GM18517 (cell line): Measurements from ENCODE around the gene RAB4A.

Source experiments
- ATAC-seq: cut with Tn5 transposase; IDR thresholded peaks from one replicate; pipeline ENCODE4 v1.9.1; 2021; ENCODE audit warnings: mild to moderate bottlenecking, moderate library complexity; ENCODE audit not compliant: unreplicated experiment

Gene RAB4A

GRCh38 chr1:229328598-229329362 is 57.9 kb downstream of the RAB4A start:
- no peak for ATAC-seq

GRCh38 chr1:229334269-229334668 is 63.4 kb downstream of the RAB4A start:
- no peak for ATAC-seq

- ATAC-seq, result no peak
Observed at GRCh38 chr1:229334716-229335115, 63.8 kb downstream of the RAB4A start.

GRCh38 chr1:229336345-229336744 is 65.4 kb downstream of the RAB4A start:
- ATAC-seq, result no peak

- ATAC-seq, result no peak
Observed at GRCh38 chr1:229339086-229339485, 68.2 kb downstream of the RAB4A start.

- ATAC-seq, result no peak
Observed at GRCh38 chr1:229339520-229339919, 68.6 kb downstream of the RAB4A start.

- ATAC-seq, result no peak
Observed at GRCh38 chr1:229340496-229340895, 69.6 kb downstream of the RAB4A start.

- ATAC-seq, result peak; percentile 57
Observed at GRCh38 chr1:229341774-229342655, 71.1 kb downstream of the RAB4A start.

GRCh38 chr1:229342656-229343569 is 72.0 kb downstream of the RAB4A start, which contains the start of gene CCSAP:
CCSAP (minus strand) TSS chr1:229343047; CDS start chr1:229342465, 582 bp downstream.
- peak; percentile 43 for ATAC-seq

- ATAC-seq, result no peak
Observed at GRCh38 chr1:229344139-229344538, 73.2 kb downstream of the RAB4A start.

GRCh38 chr1:229344937-229345684 is 74.2 kb downstream of the RAB4A start:
- ATAC-seq, result no peak

- no peak for ATAC-seq
Observed at GRCh38 chr1:229347528-229347927, 76.6 kb downstream of the RAB4A start.

GRCh38 chr1:229349463-229350385 is 78.8 kb downstream of the RAB4A start:
- no peak for ATAC-seq

GRCh38 chr1:229352975-229353374 is 82.1 kb downstream of the RAB4A start:
- no peak for ATAC-seq

- no peak for ATAC-seq
Observed at GRCh38 chr1:229354226-229354625, 83.3 kb downstream of the RAB4A start.
